Endothelial cell of umbilical vein (primary cell): ENCODE measurements around the gene PSD2. TPM values are rescaled to one million over a fixed set of nuclear protein-coding genes. Genes with fewer than 3 reads are reported as not detected.

Experiments
- BruUV-seq: library from RNA; stranded (reverse); fragments of 400-500 nt; replicated peaks from 2 replicates; lab custom pipeline; 2021; lab: Mats Ljungman, UMichigan
- CTCF ChIA-PET: fragments of 300-600, 350-600 bp; sonication (Branson Sonifier 250); formaldehyde crosslinking; loops from one replicate; lab custom pipeline; 2021; ENCODE audit warnings: antibody characterized with exemption, inconsistent platforms; lab: Charles Lee
- POLR2A ChIA-PET: fragments of 300-600, 350-600 bp; sonication (Branson Sonifier 250); formaldehyde crosslinking; loops from one replicate; lab custom pipeline; 2021; ENCODE audit warnings: antibody characterized with exemption, inconsistent platforms; lab: Charles Lee
- DNase-seq: peaks from one replicate; pipeline ENCODE4 v3.0.0-alpha.2; 2011; ENCODE audit warnings: low read depth, low spot score
- FAIRE-seq: peaks from 2 replicates; lab custom pipeline; 2011; peaks lifted over from hg19 to GRCh38; lab: Jason Lieb, UNC
- H2AFZ ChIP-seq: 2 replicates; pipeline ENCODE4 v1.6.0; 2012; ENCODE audit warnings: low read depth, low read length, control low read depth, inconsistent platforms
- H3K27ac ChIP-seq: 2 replicates; pipeline ENCODE4 v1.5.1; 2011; ENCODE audit warnings: low read depth, mild to moderate bottlenecking, control low read depth, low read length, moderate library complexity; ENCODE audit not compliant: insufficient read depth
- H3K27me3 ChIP-seq, 2 experiments: 2 replicates each; pipeline versions ENCODE4 v1.6.0 to v1.6.1; 2011; ENCODE audit warnings: low read length in 2 of 2, mixed read lengths in 1 of 2; ENCODE audit not compliant: control insufficient read depth in 2 of 2, insufficient read depth in 2 of 2
- H3K36me3 ChIP-seq, 2 experiments: 2 replicates in 1 of 2; 3 replicates in 1 of 2; pipeline ENCODE4 v1.5.1; 2011; ENCODE audit warnings: low read length in 2 of 2, mild to moderate bottlenecking in 1 of 2, moderate library complexity in 1 of 2; ENCODE audit not compliant: control insufficient read depth in 2 of 2, insufficient read depth in 2 of 2; ENCODE audit errors: extremely low read depth in 1 of 2
- H3K4me1 ChIP-seq: 3 replicates; pipeline ENCODE4 v1.5.1; 2011; ENCODE audit warnings: mild to moderate bottlenecking, low read length; ENCODE audit not compliant: control insufficient read depth, insufficient read depth; ENCODE audit errors: extremely low read depth
- H3K4me2 ChIP-seq: 2 replicates; pipeline ENCODE4 v1.6.1; 2011; ENCODE audit warnings: low read length, control low read depth, mixed read lengths; ENCODE audit not compliant: insufficient read depth
- H3K4me3 ChIP-seq, 3 experiments: fragments of 200-600 bp in 1 of 3; sonication (generic), shearing (Covaris generic) in 1 of 3; replicated peaks in 1 of 3; 2 replicates each; pipeline ENCODE4 v1.5.1; 2011 to 2016; ENCODE audit warnings: control low read depth in 3 of 3, low read length in 3 of 3, mild to moderate bottlenecking in 2 of 3, inconsistent platforms in 1 of 3, low read depth in 1 of 3, moderate library complexity in 1 of 3; ENCODE audit not compliant: insufficient read depth in 1 of 3
- H3K79me2 ChIP-seq: 2 replicates; pipeline ENCODE4 v1.6.0; 2012; ENCODE audit warnings: low read length, inconsistent platforms; ENCODE audit not compliant: control insufficient read depth, insufficient read depth
- H3K9ac ChIP-seq: replicated peaks from 2 replicates; pipeline ENCODE3; 2011; ENCODE audit warnings: low read length, control low read depth; ENCODE audit not compliant: insufficient read depth; ENCODE audit errors: extremely low read depth
- H3K9me1 ChIP-seq: replicated peaks from 3 replicates; pipeline ENCODE4 v1.6.0; 2011; ENCODE audit warnings: mild to moderate bottlenecking, low read length; ENCODE audit not compliant: control insufficient read depth, insufficient read depth; ENCODE audit errors: extremely low read depth
- H3K9me3 ChIP-seq: replicated peaks from 2 replicates; pipeline ENCODE4 v1.5.1; 2012; ENCODE audit warnings: low read length, inconsistent platforms; ENCODE audit not compliant: control insufficient read depth, insufficient read depth
- H4K20me1 ChIP-seq: replicated peaks from 2 replicates; pipeline ENCODE3; 2011; ENCODE audit warnings: mild to moderate bottlenecking, low read length; ENCODE audit not compliant: control insufficient read depth, insufficient read depth; ENCODE audit errors: extremely low read depth
- CTCF ChIP-seq, 2 donors: IDR thresholded peaks; 1 replicate in 1 of 2; 2 replicates in 1 of 2; pipeline ENCODE4 v1.5.1; 2011; ENCODE audit warnings: low read length in 2 of 2, mild to moderate bottlenecking in 2 of 2, moderate library complexity in 2 of 2, control low read depth in 1 of 2, inconsistent platforms in 1 of 2, low read depth in 1 of 2; ENCODE audit not compliant: insufficient read depth in 1 of 2; ENCODE audit errors: extremely low read depth in 1 of 2
- EZH2 ChIP-seq: IDR thresholded peaks from 2 replicates; pipeline ENCODE4 v1.6.1; 2012; ENCODE audit warnings: borderline replicate concordance, low read depth, mild to moderate bottlenecking, moderate library complexity, low read length, inconsistent platforms; ENCODE audit not compliant: severe bottlenecking
- FOS ChIP-seq: IDR thresholded peaks from 2 replicates; pipeline ENCODE4 v1.6.1; 2011; ENCODE audit warnings: mild to moderate bottlenecking, low read length, moderate library complexity, borderline replicate concordance; ENCODE audit not compliant: insufficient read depth
- GATA2 ChIP-seq: IDR thresholded peaks from 2 replicates; pipeline ENCODE4 v1.7.0; 2011; ENCODE audit warnings: low read depth, mild to moderate bottlenecking, moderate library complexity, mixed read lengths, low read length; ENCODE audit not compliant: insufficient read length, insufficient read depth
- JUN ChIP-seq: IDR thresholded peaks from 2 replicates; pipeline ENCODE4 v1.6.1; 2011; ENCODE audit warnings: borderline replicate concordance, low read depth; ENCODE audit not compliant: insufficient read length, insufficient read depth
- MAX ChIP-seq: IDR thresholded peaks from 2 replicates; pipeline ENCODE4 v1.6.1; 2011; ENCODE audit not compliant: insufficient read depth, insufficient read length
- MYC ChIP-seq: IDR thresholded peaks from one replicate; pipeline ENCODE4 v1.6.1; 2011; ENCODE audit warnings: mild to moderate bottlenecking, low read depth, low read length
- POLR2A ChIP-seq: IDR thresholded peaks from 2 replicates; pipeline ENCODE4 v1.6.1; 2012; ENCODE audit warnings: low read depth, mild to moderate bottlenecking, control low read depth, low read length
- POLR2AphosphoS5 ChIP-seq: IDR thresholded peaks from 2 replicates; pipeline ENCODE4 v1.6.1; 2012; ENCODE audit warnings: low read depth, mild to moderate bottlenecking, control low read depth, low read length, moderate library complexity; ENCODE audit not compliant: insufficient read depth
- dilution Hi-C: fragments of 300-500 bp; cut with MboI; formaldehyde crosslinking; loops from one replicate; pipeline ENCODE4 v1.15.0; 2019; ENCODE audit warnings: low sequenced_read_pairs; ENCODE audit not compliant: extremely low pct_ligation_motif_present
- intact Hi-C: fragments of 100-400 bp; cut with micrococcal nuclease; formaldehyde crosslinking; loops from one replicate; pipeline ENCODE4 v1.10.0; 2022
- polyA plus RNA-seq, 4 experiments: library from polyadenylated mRNA; depleted of rRNA in 3 of 4; stranded (reverse) in 3 of 4; unstranded in 1 of 4; fragments of >200 nt; gene quantifications; 2 replicates each; pipeline versions ENCODE4 v1.2.1 to v1.2.3, GENCODE V29; 2011 to 2012; ENCODE audit warnings: missing spikeins in 1 of 4
- total RNA-seq: library from RNA; stranded (reverse); gene quantifications from 2 replicates; pipeline ENCODE4 v1.2.3, GENCODE V29; 2021

Gene PSD2
- total and polyA plus RNA-seq, 2 donors (not counting 3 experiments of a cell fraction or from before 2014, with no cell fraction given): not detected

- Histone ChIP-seq H4K20me1 (no peaks in the 10 kb centered on the region), H3K27me3 (peaks cover 28% of the 10 kb centered on the region in 2 experiments), H3K27ac (no peak overlapping the region), H3K4me2 (peak overlapping the region; percentile 39), H3K36me3 (no peaks in the 10 kb centered on the region), H3K9me3 (no peaks in the 10 kb centered on the region), H2AFZ (peak overlapping the region; percentile 36), H3K79me2 (no peaks in the 10 kb centered on the region), H3K4me3 (no peak overlapping the region), H3K9ac (no peak overlapping the region), H3K4me1 (peaks cover 18% of the 10 kb centered on the region), H3K9me1 (no peaks in the 10 kb centered on the region)
- ChIA-PET POLR2A (no interaction called here), CTCF (interaction anchor here (1.1 to 3.1 kb wide), 3 partner anchors 19 to 48 kb away, joined by 3 to 14 read pairs (median 6); no protein-coding TSS in a partner anchor)
- FAIRE-seq (no peak), DNase-seq (no peak)
- intact Hi-C loops: loop anchor here (2.0 kb wide), 2 partner anchors 14 to 36 kb away; no protein-coding TSS in a partner anchor
- BruUV-seq: no TSS peak
- dilution Hi-C loops: no loop called here
- TF ChIP-seq GATA2 (no peak), EZH2 (peak; percentile 67)
These were observed 48.7 kb upstream of the PSD2 start for GRCh38 chr5:139746691-139747582.

- Histone ChIP-seq H3K36me3 (no peaks in the 10 kb centered on the region), H4K20me1 (no peaks in the 10 kb centered on the region), H3K9me1 (no peaks in the 10 kb centered on the region), H3K79me2 (no peaks in the 10 kb centered on the region), H3K4me2 (peak overlapping the region; percentile 7), H2AFZ (peak overlapping the region; percentile 23), H3K27me3 (peaks cover 32 to 33% of the 10 kb centered on the region in 2 experiments), H3K27ac (no peak overlapping the region), H3K9ac (no peak overlapping the region), H3K9me3 (no peaks in the 10 kb centered on the region), H3K4me1 (peaks cover 18% of the 10 kb centered on the region), H3K4me3 (no peak overlapping the region)
- ChIA-PET CTCF (interaction anchor here (0.6 to 3.1 kb wide), 3 partner anchors 18 to 58 kb away, joined by 4 to 14 read pairs (median 6); no protein-coding TSS in a partner anchor), POLR2A (interaction anchor here (0.6 kb wide), 1 partner anchor 50 kb away, joined by 4 read pairs; no protein-coding TSS in a partner anchor)
- intact Hi-C loops: loop anchor here (2.0 kb wide), 2 partner anchors 13 to 37 kb away; no protein-coding TSS in a partner anchor
- TF ChIP-seq CTCF (IDR thresholded peaks at IDR 0.05; ENCODE audit: extremely low read depth in 1 of 2, insufficient read depth in 1 of 2, low read depth in 1 of 2, low read length in 2 of 2): no peak
- no peak for TF ChIP-seq JUN
- no peak for TF ChIP-seq POLR2A
- TF ChIP-seq EZH2: peak; percentile 84
- no peak for TF ChIP-seq MYC
- peak; percentile 9 for TF ChIP-seq MAX
- TF ChIP-seq FOS: no peak
- no peak for TF ChIP-seq POLR2AphosphoS5
- peak; percentile 21 for DNase-seq
- FAIRE-seq: no peak
- BruUV-seq: no TSS peak
- dilution Hi-C loops: no loop called here
These were observed 47.8 kb upstream of the PSD2 start for GRCh38 chr5:139747583-139748504.
